HEK293 (cell line): ENCODE data around the gene IL13RA2.

ENCODE experiments used
- CTCF ChIP-seq: fragments of 450-650 bp; formaldehyde crosslinking; IDR thresholded peaks from 2 replicates; pipeline ENCODE4 v1.5.1; 2016; ENCODE audit warnings: missing biosample characterization, missing genetic modification characterization
- REST ChIP-seq: fragments of 450-650 bp; formaldehyde crosslinking; IDR thresholded peaks from 2 replicates; pipeline ENCODE4 v1.5.1; 2016; ENCODE audit warnings: missing biosample characterization, missing genetic modification characterization
- SALL2 ChIP-seq: fragments of 450-650 bp; formaldehyde crosslinking; IDR thresholded peaks from 2 replicates; pipeline ENCODE4 v1.5.0; 2017; ENCODE audit warnings: missing biosample characterization, mild to moderate bottlenecking, missing genetic modification characterization, borderline replicate concordance
- SP2 ChIP-seq: fragments of 450-650 bp; formaldehyde crosslinking; IDR thresholded peaks from 2 replicates; pipeline ENCODE4 v1.5.1; 2016; ENCODE audit warnings: missing biosample characterization, missing genetic modification characterization
- ZBTB17 ChIP-seq: fragments of 450-650 bp; formaldehyde crosslinking; IDR thresholded peaks from 2 replicates; pipeline ENCODE4 v1.5.1; 2016; ENCODE audit warnings: missing biosample characterization, missing genetic modification characterization
- ZFHX2 ChIP-seq: fragments of 450-650 bp; formaldehyde crosslinking; conservative IDR thresholded peaks from 2 replicates; pipeline ENCODE4 v1.5.1; 2016; ENCODE audit warnings: missing biosample characterization, missing genetic modification characterization
- ZNF133 ChIP-seq: fragments of 450-650 bp; formaldehyde crosslinking; IDR thresholded peaks from 2 replicates; pipeline ENCODE4 v1.5.1; 2016; ENCODE audit warnings: missing biosample characterization, missing genetic modification characterization
- ZNF449 ChIP-seq: fragments of 450-650 bp; formaldehyde crosslinking; IDR thresholded peaks from 2 replicates; pipeline ENCODE4 v1.5.1; 2017; ENCODE audit warnings: missing biosample characterization, mild to moderate bottlenecking, missing genetic modification characterization, moderate library complexity
- ZNF518A ChIP-seq: fragments of 450-650 bp; formaldehyde crosslinking; conservative IDR thresholded peaks from 2 replicates; pipeline ENCODE4 v1.5.1; 2016; ENCODE audit warnings: low read depth, missing biosample characterization, missing genetic modification characterization
- ZNF561 ChIP-seq: fragments of 450-650 bp; IDR thresholded peaks from 2 replicates; pipeline ENCODE4 v1.5.1; 2018; ENCODE audit warnings: missing biosample characterization, missing genetic modification characterization, borderline replicate concordance
- ZNF777 ChIP-seq: fragments of 450-650 bp; formaldehyde crosslinking; IDR thresholded peaks from 2 replicates; pipeline ENCODE4 v1.5.1; 2017; ENCODE audit warnings: missing biosample characterization, missing genetic modification characterization, borderline replicate concordance

- no peak for TF ChIP-seq CTCF
- TF ChIP-seq SALL2 (tag by site-specific recombination): no peak
- TF ChIP-seq ZNF133 (tag by site-specific recombination): no peak
- no peak for TF ChIP-seq ZNF518A (tag by site-specific recombination)
- no peak for TF ChIP-seq ZNF561 (tag by site-specific recombination)
- no peak for TF ChIP-seq ZNF449 (tag by site-specific recombination)
- no peak for TF ChIP-seq ZBTB17 (tag by site-specific recombination)
- TF ChIP-seq ZFHX2 (tag by site-specific recombination): no peak
- TF ChIP-seq SP2 (tag by site-specific recombination): no peak
- no peak for TF ChIP-seq ZNF777
- TF ChIP-seq REST (tag by site-specific recombination): no peak
Observed at GRCh38 chrX:115030625-115031024, 13.2 kb upstream of the IL13RA2 start.
